IPS-15b (cell line): ENCODE results near the gene DUS1L.

Source experiments
- H3K27me3 ChIP-seq: one replicate; pipeline ENCODE4 v1.6.1; 2013; ENCODE audit warnings: low read length; ENCODE audit not compliant: control insufficient read depth, insufficient read depth
- H3K36me3 ChIP-seq: one replicate; pipeline ENCODE4 v1.6.1; 2013; ENCODE audit warnings: low read length; ENCODE audit not compliant: control insufficient read depth, insufficient read depth
- H3K4me1 ChIP-seq: one replicate; pipeline ENCODE4 v1.6.1; 2013; ENCODE audit warnings: mild to moderate bottlenecking, low read length; ENCODE audit not compliant: control insufficient read depth, insufficient read depth
- H3K4me3 ChIP-seq: one replicate; pipeline ENCODE4 v1.5.1; 2013; ENCODE audit warnings: low read depth, low read length
- H3K9ac ChIP-seq: one replicate; pipeline ENCODE4 v1.6.1; 2013; ENCODE audit warnings: low read depth, mild to moderate bottlenecking, low read length
- H3K9me3 ChIP-seq: one replicate; pipeline ENCODE4 v1.6.1; 2013; ENCODE audit warnings: mild to moderate bottlenecking, low read length; ENCODE audit not compliant: control insufficient read depth, insufficient read depth

Gene DUS1L

DNA sequence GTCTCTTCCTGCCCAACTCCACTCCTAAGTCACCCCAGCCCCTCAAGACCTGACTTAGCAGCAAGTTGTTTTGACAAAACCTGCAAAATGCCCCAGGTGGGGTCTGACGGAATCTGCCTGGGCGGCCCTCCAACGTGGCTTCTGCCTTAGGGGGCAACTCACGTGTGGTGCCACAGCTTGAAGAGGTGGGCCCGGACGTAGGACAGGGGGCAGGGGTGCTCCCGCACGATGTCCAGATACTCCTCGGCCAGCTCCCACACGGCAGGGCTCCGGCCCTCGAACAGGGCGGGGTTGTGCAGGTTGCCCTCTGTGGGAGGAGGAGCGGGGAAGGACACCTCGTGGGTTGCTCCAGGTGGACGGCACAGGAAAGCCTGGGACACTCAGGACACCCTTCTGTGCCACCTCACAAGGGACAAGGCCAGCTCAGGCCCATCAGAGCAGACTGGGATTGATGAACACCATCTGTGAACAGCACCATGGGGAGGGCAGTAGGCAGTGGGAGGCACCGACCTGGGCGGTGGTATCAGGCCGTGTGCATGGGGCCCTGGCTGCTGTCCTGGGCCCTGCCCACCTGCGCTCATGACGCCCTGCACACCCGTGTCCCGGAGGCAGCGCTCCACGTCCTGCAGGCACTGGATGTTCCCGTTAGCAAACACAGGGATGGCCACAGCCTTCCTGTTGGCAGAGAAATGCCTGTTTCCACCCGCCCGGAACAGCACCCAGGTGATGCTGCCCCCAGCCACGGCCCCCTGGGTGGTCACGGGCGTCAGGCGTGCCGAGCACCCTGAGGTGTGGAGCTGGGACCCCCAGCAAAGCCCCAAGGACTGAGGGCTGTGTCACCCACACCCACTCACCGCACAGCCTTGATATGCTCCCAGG is 4.3 kb downstream of the DUS1L start:
- H3K4me1 ChIP-seq: peaks cover 2% of the 10 kb centered on the region
- no peaks in the 10 kb centered on the region for H3K9me3 ChIP-seq
- H3K27me3 ChIP-seq: no peaks in the 10 kb centered on the region
- H3K4me3 ChIP-seq: no peak overlapping the region
- H3K9ac ChIP-seq: no peak overlapping the region
- peaks cover 67% of the 10 kb centered on the region for H3K36me3 ChIP-seq

DNA sequence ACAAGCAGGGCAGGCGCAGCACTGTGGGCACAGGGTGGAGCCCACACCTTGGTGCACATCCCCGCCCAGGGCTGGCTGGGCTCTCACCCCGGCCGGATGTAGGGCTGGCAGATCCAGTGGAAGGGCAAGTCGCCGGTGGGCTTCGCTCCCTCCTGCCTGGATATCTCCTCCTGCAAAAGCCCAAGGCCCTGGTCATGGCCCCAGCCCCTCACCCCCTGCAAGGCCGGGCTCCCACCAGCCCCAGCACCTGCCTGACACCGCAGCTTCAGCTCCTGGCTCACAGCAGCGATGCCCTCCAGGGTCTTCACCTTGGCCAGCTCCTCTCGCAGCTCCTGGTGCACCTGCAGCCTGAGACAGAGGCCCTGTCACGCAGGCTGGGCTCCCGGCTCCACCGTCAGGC is 5.0 kb downstream of the DUS1L start:
- Histone ChIP-seq H3K9ac (no peak overlapping the region), H3K36me3 (peaks cover 73% of the 10 kb centered on the region), H3K9me3 (no peaks in the 10 kb centered on the region), H3K4me3 (no peak overlapping the region), H3K4me1 (peaks cover 2% of the 10 kb centered on the region), H3K27me3 (no peaks in the 10 kb centered on the region)

DNA sequence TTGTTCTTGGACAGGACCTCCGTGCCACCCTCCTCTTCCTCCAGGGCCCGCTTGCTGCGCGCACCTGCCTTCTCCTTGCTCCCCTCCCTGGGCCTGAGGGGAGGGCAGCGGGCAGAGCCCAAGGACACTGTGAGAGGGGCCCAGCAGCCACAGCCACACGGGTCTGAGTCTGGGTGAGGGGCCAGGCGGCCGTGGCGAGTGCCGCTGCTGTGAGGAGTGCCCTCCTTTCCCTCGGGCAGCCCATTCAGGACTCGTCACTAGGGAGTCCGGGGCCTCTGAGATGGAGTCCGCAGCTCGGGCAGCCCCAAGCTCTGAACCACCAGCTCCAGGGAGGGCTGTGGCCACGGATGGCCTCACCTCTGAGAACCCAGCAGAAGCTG is 5.6 kb downstream of the DUS1L start:
- H3K27me3 ChIP-seq: no peaks in the 10 kb centered on the region
- no peaks in the 10 kb centered on the region for H3K9me3 ChIP-seq
- H3K9ac ChIP-seq: no peak overlapping the region
- peaks cover 2% of the 10 kb centered on the region for H3K4me1 ChIP-seq
- no peak overlapping the region for H3K4me3 ChIP-seq
- H3K36me3 ChIP-seq: peaks cover 78% of the 10 kb centered on the region

GRCh38 chr17:82059272-82060000 is 6.2 kb downstream of the DUS1L start:
- H3K27me3 ChIP-seq: no peaks in the 10 kb centered on the region

DNA sequence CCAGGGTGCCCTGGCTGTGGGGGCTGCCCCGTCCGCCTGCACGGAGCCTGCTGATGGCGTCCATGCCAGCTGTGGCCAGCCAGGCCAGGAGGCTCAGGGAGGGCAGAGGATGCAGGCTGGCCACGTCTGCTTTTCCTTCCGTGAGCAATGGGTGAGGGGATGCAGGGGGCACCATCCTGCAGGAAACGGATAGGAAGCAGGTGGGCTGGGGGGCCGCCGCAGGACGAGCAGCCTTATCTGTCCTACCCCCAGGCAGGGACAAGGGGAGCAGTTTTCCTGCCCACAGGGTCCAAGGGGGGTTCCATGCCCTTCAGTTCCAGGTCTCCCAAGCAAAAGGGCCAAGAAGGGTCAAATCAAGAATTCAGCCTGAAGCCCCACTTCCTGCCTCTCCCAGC is 6.8 kb downstream of the DUS1L start:
- Histone ChIP-seq H3K9ac (no peak overlapping the region), H3K36me3 (peaks cover 89% of the 10 kb centered on the region), H3K4me3 (no peak overlapping the region)

More at GRCh38 chr17:82059272-82060000, 6.2 kb downstream of the DUS1L start:
- H3K4me3 ChIP-seq: no peak overlapping the region
- no peak overlapping the region for H3K9ac ChIP-seq
- no peaks in the 10 kb centered on the region for H3K9me3 ChIP-seq
- peaks cover 2% of the 10 kb centered on the region for H3K4me1 ChIP-seq
- peaks cover 84% of the 10 kb centered on the region for H3K36me3 ChIP-seq

GRCh38 chr17:82058230-82058854 is 7.3 kb downstream of the DUS1L start:
- peaks cover 89% of the 10 kb centered on the region for H3K36me3 ChIP-seq
- H3K9ac ChIP-seq: no peak overlapping the region
- no peaks in the 10 kb centered on the region for H3K9me3 ChIP-seq
- no peaks in the 10 kb centered on the region for H3K4me1 ChIP-seq
- no peaks in the 10 kb centered on the region for H3K27me3 ChIP-seq
- no peak overlapping the region for H3K4me3 ChIP-seq

More for the DNA sequence above, 6.8 kb downstream of the DUS1L start:
- Histone ChIP-seq H3K4me1 (no peaks in the 10 kb centered on the region), H3K9me3 (no peaks in the 10 kb centered on the region), H3K27me3 (no peaks in the 10 kb centered on the region)

GRCh38 chr17:82056729-82057621 is 8.6 kb downstream of the DUS1L start:
- Histone ChIP-seq H3K9me3 (no peaks in the 10 kb centered on the region), H3K4me1 (no peaks in the 10 kb centered on the region), H3K9ac (no peak overlapping the region), H3K36me3 (peaks cover 80% of the 10 kb centered on the region), H3K4me3 (no peak overlapping the region), H3K27me3 (no peaks in the 10 kb centered on the region)

DNA sequence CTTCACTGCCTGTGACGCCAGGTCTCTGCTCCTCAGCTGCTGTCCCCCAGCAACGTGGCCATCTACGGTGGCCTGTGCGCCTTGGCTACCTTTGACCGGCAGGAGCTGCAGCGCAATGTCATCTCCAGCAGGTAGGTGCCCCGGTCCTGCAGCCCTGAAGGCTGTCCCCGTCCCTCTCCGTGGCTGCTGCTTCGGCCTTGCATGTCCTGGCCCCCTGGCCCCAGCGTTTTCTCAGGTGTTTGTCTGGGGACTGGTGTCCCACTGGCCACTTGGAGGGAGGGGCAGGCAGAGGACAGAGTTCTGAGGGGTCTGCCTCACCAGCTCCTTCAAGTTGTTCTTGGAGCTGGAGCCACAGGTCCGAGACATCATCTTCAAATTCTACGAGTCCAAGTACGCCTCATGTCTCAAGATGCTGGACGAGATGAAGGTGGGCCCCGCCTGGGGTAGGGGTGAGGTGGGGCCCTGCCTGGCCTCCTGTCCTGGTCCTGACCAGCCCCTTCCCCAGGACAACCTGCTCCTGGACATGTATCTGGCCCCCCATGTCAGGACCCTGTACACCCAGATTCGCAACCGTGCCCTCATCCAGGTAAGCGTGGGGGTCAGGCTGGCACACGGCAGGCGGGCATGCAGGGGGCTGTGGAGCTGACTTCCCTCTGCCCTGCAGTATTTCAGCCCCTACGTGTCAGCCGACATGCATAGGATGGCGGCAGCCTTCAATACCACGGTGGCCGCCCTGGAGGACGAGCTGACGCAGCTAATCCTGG is 9.5 kb downstream of the DUS1L start:
- Histone ChIP-seq H3K4me1 (no peaks in the 10 kb centered on the region), H3K9me3 (no peaks in the 10 kb centered on the region), H3K4me3 (no peak overlapping the region), H3K27me3 (no peaks in the 10 kb centered on the region), H3K36me3 (peaks cover 73% of the 10 kb centered on the region), H3K9ac (no peak overlapping the region)

- Histone ChIP-seq H3K9ac (no peak overlapping the region), H3K4me3 (no peak overlapping the region), H3K27me3 (no peaks in the 10 kb centered on the region), H3K9me3 (no peaks in the 10 kb centered on the region), H3K36me3 (peaks cover 68% of the 10 kb centered on the region), H3K4me1 (no peaks in the 10 kb centered on the region)
Measured at GRCh38 chr17:82055023-82055964, 10.3 kb downstream of the DUS1L start.
